Suprapubic skin (tissue), 4 donors: ENCODE results near the gene RALGDS. TPM values are rescaled to one million over a fixed set of nuclear protein-coding genes. Genes with fewer than 3 reads are reported as not detected.
A peak's percentile ranks its signal among the peaks of the same experiment; 100 is the strongest.

Experiments
- DNase-seq, 2 donors: peaks; one replicate each; pipeline ENCODE4 v3.0.0-alpha.2; 2019; ENCODE audit warnings: low spot score in 2 of 2
- H3K27ac ChIP-seq: fragments of 200-600 bp; sonication (generic); one replicate; pipeline ENCODE4 v1.5.1; 2019
- H3K27me3 ChIP-seq: fragments of 200-600 bp; sonication (generic); one replicate; pipeline ENCODE4 v1.5.1; 2019
- H3K36me3 ChIP-seq: fragments of 200-600 bp; sonication (generic); one replicate; pipeline ENCODE4 v1.5.1; 2019
- H3K4me1 ChIP-seq: fragments of 200-600 bp; sonication (generic); one replicate; pipeline ENCODE4 v1.5.1; 2019
- H3K4me3 ChIP-seq: fragments of 200-600 bp; sonication (generic); one replicate; pipeline ENCODE4 v1.5.1; 2019; ENCODE audit warnings: mild to moderate bottlenecking
- H3K9me3 ChIP-seq: fragments of 200-600 bp; sonication (generic); one replicate; pipeline ENCODE4 v1.5.1; 2019
- CTCF ChIP-seq, 2 donors: fragments of 200-600 bp in 1 of 2; fragments of 450-650 bp in 1 of 2; sonication (generic) in 1 of 2; IDR thresholded peaks; one replicate each; pipeline ENCODE4 v1.5.1; 2016 to 2019; ENCODE audit warnings: antibody characterized with exemption in 2 of 2, mild to moderate bottlenecking in 1 of 2, moderate library complexity in 1 of 2
- EP300 ChIP-seq: sonication (generic); formaldehyde crosslinking; IDR thresholded peaks from one replicate; pipeline ENCODE4 v1.6.1; 2017; ENCODE audit warnings: antibody characterized with exemption
- POLR2A ChIP-seq, 2 donors: fragments of 450-650 bp; IDR thresholded peaks; one replicate each; pipeline ENCODE4 v1.6.1; 2017; ENCODE audit warnings: antibody characterized with exemption in 2 of 2, mild to moderate bottlenecking in 2 of 2, moderate library complexity in 2 of 2
- POLR2AphosphoS5 ChIP-seq, 3 donors: sonication (generic); formaldehyde crosslinking; IDR thresholded peaks; one replicate each; pipeline ENCODE4 v1.6.1; 2017; ENCODE audit warnings: antibody characterized with exemption in 3 of 3
- WGBS: methylation state at CpG from one replicate; pipeline ENCODE4 v1.1.5; 2018; 5-methylcytosine and 5-hydroxymethylcytosine counted together
- total RNA-seq, 4 donors: library from RNA; depleted of rRNA; stranded (reverse); fragments of >200 nt; gene quantifications; one replicate each; pipeline ENCODE4 v1.1.0, GENCODE V29; 2016

The RALGDS gene
- total RNA-seq, 4 donors from 2014 or later = 173 to 244 (median 212) TPM

- WGBS = 64% methylated on average over 4 of the region's 4 CpGs
- peak overlapping the region; percentile 44 for H3K27ac ChIP-seq
- DNase-seq = no peak
- H3K27me3 ChIP-seq = no peaks in the 10 kb centered on the region
- TF ChIP-seq CTCF (IDR thresholded peaks at IDR 0.05) = no peak
- TF ChIP-seq EP300 = no peak
- no peak for TF ChIP-seq POLR2AphosphoS5 (IDR thresholded peaks at IDR 0.05)
- no peak for TF ChIP-seq POLR2A (IDR thresholded peaks at IDR 0.05)
- H3K9me3 ChIP-seq = no peaks in the 10 kb centered on the region
- H3K4me1 ChIP-seq = peaks cover 87% of the 10 kb centered on the region
- no peaks in the 10 kb centered on the region for H3K36me3 ChIP-seq
- no peak overlapping the region for H3K4me3 ChIP-seq
These were observed 1.5 kb upstream of the RALGDS start for GRCh38 chr9:133122605-133122934.

DNA sequence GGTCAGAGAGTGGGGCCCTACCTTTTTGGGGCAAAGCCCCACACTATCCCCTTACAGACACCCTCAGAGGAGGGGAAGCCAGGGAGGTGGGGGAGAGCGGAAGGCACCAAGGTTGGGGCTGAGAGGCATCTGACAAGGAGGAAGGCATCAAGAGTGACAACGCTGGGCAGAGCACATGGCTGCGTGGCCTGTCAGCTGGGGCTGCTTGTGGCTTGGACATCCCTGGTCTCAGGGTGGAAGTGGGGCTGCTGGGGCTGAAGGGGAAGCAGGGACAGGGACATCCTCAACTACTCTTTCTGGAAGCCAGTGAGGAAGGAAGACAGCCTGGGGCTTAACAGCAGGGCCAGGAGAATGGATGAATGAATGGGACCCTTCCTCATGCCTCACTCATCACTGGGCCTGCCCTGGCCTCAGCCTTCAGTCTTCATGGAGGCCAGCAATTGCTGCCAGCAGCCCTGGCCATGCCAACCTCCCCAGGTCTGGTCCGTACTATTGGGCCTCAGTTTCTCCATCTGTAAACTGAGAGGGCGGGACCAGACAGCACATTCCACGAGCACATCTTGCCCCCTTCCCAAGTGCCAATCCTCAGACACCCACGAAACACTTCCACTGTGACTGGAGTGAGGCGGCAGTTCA is 993 bp upstream of the RALGDS start:
- H3K9me3 ChIP-seq = no peaks in the 10 kb centered on the region
- H3K36me3 ChIP-seq = no peaks in the 10 kb centered on the region
- DNase-seq = no peak
- peak overlapping the region; percentile 98 for H3K27ac ChIP-seq
- no peak for TF ChIP-seq CTCF (IDR thresholded peaks at IDR 0.05)
- no peak for TF ChIP-seq POLR2A (IDR thresholded peaks at IDR 0.05)
- TF ChIP-seq POLR2AphosphoS5 (IDR thresholded peaks at IDR 0.05) = no peak
- TF ChIP-seq EP300 = no peak
- no peaks in the 10 kb centered on the region for H3K27me3 ChIP-seq
- H3K4me1 ChIP-seq = peaks cover 87% of the 10 kb centered on the region
- H3K4me3 ChIP-seq = no peak overlapping the region
- WGBS = 84% methylated on average over 8 of the region's 8 CpGs

- peak overlapping the region; percentile 98 for H3K27ac ChIP-seq
- H3K27me3 ChIP-seq = no peaks in the 10 kb centered on the region
- no peaks in the 10 kb centered on the region for H3K9me3 ChIP-seq
- TF ChIP-seq POLR2AphosphoS5 (IDR thresholded peaks at IDR 0.05) (no peak), CTCF (IDR thresholded peaks at IDR 0.05) (no peak), POLR2A (IDR thresholded peaks at IDR 0.05) (peak in 1 of 2 donors; percentile 44), EP300 (no peak)
- DNase-seq = no peak
- peak overlapping the region; percentile 93 for H3K4me3 ChIP-seq
- H3K4me1 ChIP-seq = peaks cover 87% of the 10 kb centered on the region
- no peaks in the 10 kb centered on the region for H3K36me3 ChIP-seq
- WGBS = 17% methylated on average over 2 of the region's 66 CpGs
These were observed 391 bp downstream of the RALGDS start for GRCh38 chr9:133120501-133121197.

DNA sequence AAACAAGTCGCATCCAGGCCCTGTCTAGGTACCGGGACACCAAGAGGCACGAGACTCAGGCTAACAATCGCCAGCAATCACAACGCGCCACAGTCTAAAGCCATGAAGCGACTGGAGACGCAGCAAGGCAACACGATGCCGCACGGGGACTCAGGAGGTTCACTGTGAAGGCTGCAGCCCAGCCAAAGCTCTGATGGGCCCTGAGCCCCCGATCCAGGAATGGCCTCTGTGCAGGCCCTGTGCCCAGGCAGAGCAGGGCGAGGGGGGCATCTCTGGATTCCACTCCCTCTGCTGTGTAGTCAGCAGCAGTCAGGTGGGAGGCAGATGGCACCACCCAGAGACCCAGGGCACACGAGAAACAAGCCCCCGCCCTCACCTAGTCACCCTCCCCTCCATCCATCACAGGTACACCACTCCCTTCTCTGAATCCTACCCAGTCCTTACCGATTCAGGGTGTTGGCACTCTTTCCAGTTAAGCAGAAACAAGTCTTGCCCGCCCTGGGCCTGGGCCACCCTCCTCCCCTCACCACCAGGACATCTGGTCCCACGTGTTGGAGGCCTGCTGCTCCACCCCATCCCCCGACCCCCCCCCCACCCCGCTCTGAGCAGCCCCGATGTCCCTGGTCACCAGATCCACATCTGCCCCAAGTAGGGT is 1.1 kb downstream of the RALGDS start:
- Histone ChIP-seq H3K4me1 (peaks cover 87% of the 10 kb centered on the region), H3K9me3 (no peaks in the 10 kb centered on the region), H3K27ac (peak overlapping the region; percentile 98), H3K27me3 (no peaks in the 10 kb centered on the region), H3K4me3 (peak overlapping the region; percentile 93), H3K36me3 (no peaks in the 10 kb centered on the region)
- DNase-seq = peak in 1 of 2 donors; percentile 86
- WGBS = 0% methylated on average over 5 of the region's 21 CpGs
- TF ChIP-seq POLR2AphosphoS5 (IDR thresholded peaks at IDR 0.05) = no peak

DNA sequence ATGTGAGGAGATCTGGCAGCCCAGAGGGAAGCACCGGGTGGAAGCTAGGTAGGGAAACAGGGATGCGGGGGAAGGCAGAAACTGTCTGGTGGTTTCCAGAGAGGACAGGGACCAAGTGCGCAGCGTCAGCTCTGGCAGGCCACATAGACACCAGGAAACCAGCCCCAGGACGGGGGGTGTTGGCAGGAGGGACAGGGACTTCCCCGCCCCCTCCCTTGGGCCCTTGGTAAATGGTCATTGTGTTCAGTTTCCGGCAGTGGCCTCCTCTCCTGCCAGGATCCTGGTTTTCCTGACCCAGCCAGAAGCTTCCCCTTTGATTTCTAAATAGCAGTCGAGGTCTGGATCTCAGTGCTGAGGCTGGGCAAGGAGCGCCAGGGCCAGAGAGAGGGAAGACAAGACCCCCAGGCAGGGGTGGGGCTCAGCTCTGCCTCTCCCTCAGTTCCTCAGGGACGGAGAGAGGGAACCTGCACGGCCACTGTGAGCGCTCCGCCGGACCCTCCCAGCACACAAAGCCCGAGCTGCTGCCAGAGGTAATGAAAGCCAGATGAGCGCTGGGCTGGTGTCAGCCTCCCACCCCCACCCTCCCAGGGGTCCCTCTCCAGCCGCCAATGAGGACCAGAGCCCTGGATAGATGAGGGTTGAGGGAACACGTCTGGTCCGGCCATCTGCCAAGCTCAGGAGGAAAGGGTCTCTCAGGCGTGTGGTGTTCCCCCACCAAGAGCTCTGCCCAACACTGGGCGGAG is 1.8 kb downstream of the RALGDS start:
- H3K27me3 ChIP-seq = no peaks in the 10 kb centered on the region
- H3K4me3 ChIP-seq = peak overlapping the region; percentile 93
- TF ChIP-seq POLR2A (IDR thresholded peaks at IDR 0.05) = no peak
- TF ChIP-seq EP300 = no peak
- no peak for TF ChIP-seq CTCF (IDR thresholded peaks at IDR 0.05)
- TF ChIP-seq POLR2AphosphoS5 (IDR thresholded peaks at IDR 0.05) = no peak
- peak in 1 of 2 donors; percentile 87 for DNase-seq
- WGBS = 4% methylated on average over 18 of the region's 21 CpGs
- H3K36me3 ChIP-seq = no peaks in the 10 kb centered on the region
- H3K9me3 ChIP-seq = no peaks in the 10 kb centered on the region
- H3K4me1 ChIP-seq = peaks cover 88% of the 10 kb centered on the region
- H3K27ac ChIP-seq = peak overlapping the region; percentile 98
